GM23338 (cell line): Measurements from ENCODE around the gene GADD45A. TPM values are rescaled to one million over a fixed set of nuclear protein-coding genes. Genes with fewer than 3 reads are reported as not detected.

ENCODE experiments used
- ATAC-seq: fragments of 200-7000 bp; cut with Tn5 transposase; 3 replicates; pipeline ENCODE4 v1.9.1; 2020
- DNase-seq: peaks from one replicate; pipeline ENCODE4 v3.0.0-alpha.2; 2015; ENCODE audit warnings: low spot score
- H2AFZ ChIP-seq: fragments of 200-600 bp; sonication (generic); 2 replicates; pipeline ENCODE4 v1.8.0; 2016; ENCODE audit warnings: antibody characterized with exemption, mild to moderate bottlenecking, moderate library complexity
- H3F3A ChIP-seq: fragments of 200-600 bp; sonication (generic); replicated peaks from 2 replicates; pipeline ENCODE4 v1.8.0; 2017; ENCODE audit warnings: antibody characterized with exemption, mixed run types, low read depth
- H3K27ac ChIP-seq: fragments of 200-600 bp; sonication (generic); 2 replicates; pipeline ENCODE4 v1.6.1; 2016; ENCODE audit warnings: low read depth
- H3K27me3 ChIP-seq: fragments of 200-600 bp; sonication (generic); 2 replicates; pipeline ENCODE4 v1.8.0; 2016; ENCODE audit warnings: mild to moderate bottlenecking, mixed run types, moderate library complexity; ENCODE audit not compliant: insufficient read depth
- H3K36me3 ChIP-seq: fragments of 200-600 bp; sonication (generic); 2 replicates; pipeline ENCODE4 v1.8.0; 2016; ENCODE audit warnings: mild to moderate bottlenecking; ENCODE audit not compliant: insufficient read depth
- H3K4me1 ChIP-seq: fragments of 200-600 bp; sonication (generic); 2 replicates; pipeline ENCODE4 v1.8.0; 2016; ENCODE audit warnings: mild to moderate bottlenecking, moderate library complexity; ENCODE audit not compliant: insufficient read depth
- H3K4me2 ChIP-seq: fragments of 200-600 bp; sonication (generic); 2 replicates; pipeline ENCODE4 v1.7.1; 2017; ENCODE audit warnings: mixed run types
- H3K4me3 ChIP-seq: fragments of 200-600 bp; sonication (generic); 2 replicates; pipeline ENCODE4 v1.6.1; 2016; ENCODE audit warnings: mixed run types
- H3K79me2 ChIP-seq: fragments of 200-600 bp; sonication (generic); replicated peaks from 2 replicates; pipeline ENCODE4 v1.8.0; 2017; ENCODE audit warnings: mild to moderate bottlenecking; ENCODE audit not compliant: insufficient read depth
- H3K9me2 ChIP-seq: fragments of 200-600 bp; sonication (generic); 2 replicates; pipeline ENCODE4 v1.8.0; 2017; ENCODE audit not compliant: insufficient read depth
- H4K20me1 ChIP-seq: fragments of 200-600 bp; sonication (generic); replicated peaks from 2 replicates; pipeline ENCODE4 v1.8.0; 2017; ENCODE audit warnings: mild to moderate bottlenecking; ENCODE audit not compliant: insufficient read depth
- H3K27ac Mint-ChIP-seq: 2 replicates; pipeline ENCODE4 v1.8.0; 2020; ENCODE audit warnings: inconsistent platforms, mild to moderate bottlenecking, moderate library complexity, mixed read lengths
- H3K27me3 Mint-ChIP-seq: 3 replicates; pipeline ENCODE4 v1.8.0; 2022; ENCODE audit warnings: low read depth, mild to moderate bottlenecking, moderate library complexity, mixed read lengths, inconsistent platforms; ENCODE audit not compliant: insufficient read depth, poor library complexity
- H3K36me3 Mint-ChIP-seq: 3 replicates; pipeline ENCODE4 v1.8.0; 2021; ENCODE audit warnings: low read depth, mild to moderate bottlenecking, inconsistent platforms, moderate library complexity, mixed read lengths
- H3K4me1 Mint-ChIP-seq: 3 replicates; pipeline ENCODE4 v1.8.0; 2020; ENCODE audit warnings: mild to moderate bottlenecking, inconsistent platforms, mixed read lengths
- H3K4me3 Mint-ChIP-seq: 3 replicates; pipeline ENCODE4 v1.8.0; 2021; ENCODE audit warnings: moderate library complexity, mild to moderate bottlenecking, inconsistent platforms, mixed read lengths
- H3K9me3 Mint-ChIP-seq: 3 replicates; pipeline ENCODE4 v1.8.0; 2020; ENCODE audit warnings: moderate library complexity, mild to moderate bottlenecking, inconsistent platforms, mixed read lengths
- CREB1 ChIP-seq: fragments of 250-450 bp; sonication (Bioruptor Pico); IDR thresholded peaks from 2 replicates; pipeline ENCODE4 v1.5.0; 2020; ENCODE audit warnings: low read depth, mild to moderate bottlenecking, moderate library complexity
- EZH2 ChIP-seq: fragments of 200-600 bp; sonication (generic); IDR thresholded peaks from one replicate; pipeline ENCODE4 v1.8.0; 2017; ENCODE audit warnings: antibody characterized with exemption, mild to moderate bottlenecking, low read depth; ENCODE audit not compliant: unreplicated experiment
- EZH2phosphoT487 ChIP-seq: fragments of 200-600 bp; sonication (generic); IDR thresholded peaks from one replicate; pipeline ENCODE4 v1.8.1; 2018; ENCODE audit warnings: antibody characterized with exemption; ENCODE audit not compliant: unreplicated experiment
- NANOG ChIP-seq: IDR thresholded peaks from 2 replicates; pipeline ENCODE4 v1.6.1; 2016; ENCODE audit warnings: antibody characterized with exemption, borderline replicate concordance
- POLR2AphosphoS5 ChIP-seq: IDR thresholded peaks from 2 replicates; pipeline ENCODE4 v1.6.1; 2016; ENCODE audit warnings: antibody characterized with exemption, low read depth
- STAT1 ChIP-seq: IDR thresholded peaks from one replicate; pipeline ENCODE4 v1.6.1; 2016; ENCODE audit warnings: antibody characterized with exemption; ENCODE audit not compliant: unreplicated experiment
- ZNF114 ChIP-seq: fragments of 250-450 bp; sonication (Bioruptor Pico); IDR thresholded peaks from 2 replicates; pipeline ENCODE4 v1.5.0; 2020; ENCODE audit warnings: mild to moderate bottlenecking, moderate library complexity
- ZNF331 ChIP-seq: fragments of 250-450 bp; sonication (Bioruptor Pico); IDR thresholded peaks from 2 replicates; pipeline ENCODE4 v1.5.0; 2020; ENCODE audit warnings: low read depth, mild to moderate bottlenecking, moderate library complexity
- ZNF462 ChIP-seq: fragments of 250-450 bp; sonication (Bioruptor Pico); IDR thresholded peaks from 2 replicates; pipeline ENCODE4 v1.5.0; 2020; ENCODE audit warnings: mild to moderate bottlenecking, moderate library complexity
- polyA plus RNA-seq: library from polyadenylated mRNA; unstranded; fragments of >200 nt; fragmentation: Nextera tagmentation; extraction: Ambion mirVana; gene quantifications from 2 replicates; pipeline ENCODE4 v1.2.1, GENCODE V29; 2016
- total RNA-seq: library from RNA; depleted of rRNA; stranded (reverse); fragments of >200 nt; shearing (Covaris generic); gene quantifications from 2 replicates; pipeline ENCODE4 v1.2.3, GENCODE V29; 2014
- TF ChIP-seq, protein P1 (sequence below), 2 experiments: fragments of 200-600 bp in 1 of 2; sonication (generic) in 1 of 2; conservative IDR thresholded peaks; 2 replicates each; pipeline versions ENCODE4 v1.5.1 to v1.6.1; 2016 to 2017; ENCODE audit warnings: antibody characterized with exemption in 2 of 2, low read depth in 2 of 2, mild to moderate bottlenecking in 2 of 2, moderate library complexity in 1 of 2
- TF ChIP-seq, protein P2 (sequence below): IDR thresholded peaks from 2 replicates; pipeline ENCODE4 v1.6.1; 2016; ENCODE audit warnings: antibody characterized with exemption

The GADD45A gene
- total and polyA plus RNA-seq, 2 experiments from 2014 or later, result 25.9 to 39.5 TPM

DNA sequence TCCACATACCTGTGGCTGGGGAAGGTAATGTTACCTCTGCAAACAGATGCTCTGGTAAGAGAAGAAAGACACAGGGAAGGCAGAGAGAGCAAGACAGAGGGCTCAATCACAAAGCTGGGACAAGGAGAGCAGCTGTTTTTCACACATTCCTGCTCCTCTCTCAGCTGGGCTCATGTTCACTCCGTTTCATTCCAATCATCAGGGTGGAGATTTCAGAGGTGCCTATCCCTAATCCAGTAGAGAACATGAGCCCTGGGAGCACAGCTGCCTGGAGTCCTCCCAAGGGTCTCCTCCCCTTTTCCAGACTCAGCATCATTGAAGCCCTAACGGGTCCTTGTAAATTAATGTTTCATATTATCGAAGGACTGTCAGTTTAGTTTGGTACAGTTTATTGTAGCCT lies 19.4 kb downstream of the GADD45A start:
- peaks cover 9% of the 10 kb centered on the region for H3K27me3 Mint-ChIP-seq

More for the DNA sequence above, 19.4 kb downstream of the GADD45A start:
- ATAC-seq (no peak), DNase-seq (no peak)
- Mint-ChIP-seq H3K27ac (no peak overlapping the region), H3K9me3 (no peaks in the 10 kb centered on the region), H3K4me1 (peaks cover 12% of the 10 kb centered on the region), H3K36me3 (0 out of 3 replicates have a peak, but pooled peaks cover 2% of the 10 kb centered on the region), H3K4me3 (no peak overlapping the region)
- no peak overlapping the region for H2AFZ ChIP-seq
- no peak overlapping the region for H3K4me3 ChIP-seq
- H3K36me3 ChIP-seq, result no peaks in the 10 kb centered on the region
- no peaks in the 10 kb centered on the region for H3K79me2 ChIP-seq
- H3F3A ChIP-seq, result no peaks in the 10 kb centered on the region
- no peaks in the 10 kb centered on the region for H3K9me2 ChIP-seq
- no peak for TF ChIP-seq ZNF462
- TF ChIP-seq, protein P1, sequence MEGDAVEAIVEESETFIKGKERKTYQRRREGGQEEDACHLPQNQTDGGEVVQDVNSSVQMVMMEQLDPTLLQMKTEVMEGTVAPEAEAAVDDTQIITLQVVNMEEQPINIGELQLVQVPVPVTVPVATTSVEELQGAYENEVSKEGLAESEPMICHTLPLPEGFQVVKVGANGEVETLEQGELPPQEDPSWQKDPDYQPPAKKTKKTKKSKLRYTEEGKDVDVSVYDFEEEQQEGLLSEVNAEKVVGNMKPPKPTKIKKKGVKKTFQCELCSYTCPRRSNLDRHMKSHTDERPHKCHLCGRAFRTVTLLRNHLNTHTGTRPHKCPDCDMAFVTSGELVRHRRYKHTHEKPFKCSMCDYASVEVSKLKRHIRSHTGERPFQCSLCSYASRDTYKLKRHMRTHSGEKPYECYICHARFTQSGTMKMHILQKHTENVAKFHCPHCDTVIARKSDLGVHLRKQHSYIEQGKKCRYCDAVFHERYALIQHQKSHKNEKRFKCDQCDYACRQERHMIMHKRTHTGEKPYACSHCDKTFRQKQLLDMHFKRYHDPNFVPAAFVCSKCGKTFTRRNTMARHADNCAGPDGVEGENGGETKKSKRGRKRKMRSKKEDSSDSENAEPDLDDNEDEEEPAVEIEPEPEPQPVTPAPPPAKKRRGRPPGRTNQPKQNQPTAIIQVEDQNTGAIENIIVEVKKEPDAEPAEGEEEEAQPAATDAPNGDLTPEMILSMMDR (conservative IDR thresholded peaks at IDR 0.05; ENCODE audit: low read depth in 2 of 2), result no peak
- no peak for TF ChIP-seq ZNF114 (CRISPR knock-in tag)
- no peak for TF ChIP-seq POLR2AphosphoS5
- no peak for TF ChIP-seq EZH2phosphoT487
- TF ChIP-seq CREB1 (CRISPR knock-in tag), result no peak
- TF ChIP-seq NANOG, result no peak
- no peak for TF ChIP-seq EZH2
- TF ChIP-seq, protein P2, sequence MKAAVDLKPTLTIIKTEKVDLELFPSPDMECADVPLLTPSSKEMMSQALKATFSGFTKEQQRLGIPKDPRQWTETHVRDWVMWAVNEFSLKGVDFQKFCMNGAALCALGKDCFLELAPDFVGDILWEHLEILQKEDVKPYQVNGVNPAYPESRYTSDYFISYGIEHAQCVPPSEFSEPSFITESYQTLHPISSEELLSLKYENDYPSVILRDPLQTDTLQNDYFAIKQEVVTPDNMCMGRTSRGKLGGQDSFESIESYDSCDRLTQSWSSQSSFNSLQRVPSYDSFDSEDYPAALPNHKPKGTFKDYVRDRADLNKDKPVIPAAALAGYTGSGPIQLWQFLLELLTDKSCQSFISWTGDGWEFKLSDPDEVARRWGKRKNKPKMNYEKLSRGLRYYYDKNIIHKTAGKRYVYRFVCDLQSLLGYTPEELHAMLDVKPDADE, result no peak
- no peak for TF ChIP-seq STAT1
- TF ChIP-seq ZNF331 (CRISPR knock-in tag), result no peak
- H3K27ac ChIP-seq, result no peak overlapping the region
- H3K27me3 ChIP-seq, result no peaks in the 10 kb centered on the region
- H4K20me1 ChIP-seq, result no peaks in the 10 kb centered on the region
- H3K4me2 ChIP-seq, result no peak overlapping the region
- H3K4me1 ChIP-seq, result peaks cover 5% of the 10 kb centered on the region; the same call in 1 of the 2 replicates
